HepG2 (cell line): Measurements from ENCODE around the gene MAPK1.

ENCODE experiments used
- CBFB ChIP-seq: sonication (generic); formaldehyde crosslinking; IDR thresholded peaks from 2 replicates; pipeline ENCODE4 v1.4.0; 2020; ENCODE audit warnings: missing genetic modification reagents
- JUNB ChIP-seq: sonication (generic); formaldehyde crosslinking; IDR thresholded peaks from 2 replicates; pipeline ENCODE4 v1.8.0; 2022; ENCODE audit warnings: missing genetic modification reagents, mild to moderate bottlenecking, borderline replicate concordance
- KAT8 ChIP-seq: IDR thresholded peaks from 2 replicates; pipeline ENCODE4 v1.6.1; 2016; ENCODE audit warnings: missing genetic modification reagents, missing compliant biosample characterization
- RNF2 ChIP-seq: fragments of 450-650 bp; conservative IDR thresholded peaks from 2 replicates; pipeline ENCODE4 v1.6.1; 2016; ENCODE audit warnings: low read depth
- ZNF230 ChIP-seq: sonication (generic); formaldehyde crosslinking; IDR thresholded peaks from 2 replicates; pipeline ENCODE4 v1.4.0; 2020; ENCODE audit warnings: mild to moderate bottlenecking, missing genetic modification reagents
- TF ChIP-seq, protein P1 (sequence below): IDR thresholded peaks from 2 replicates; pipeline ENCODE4 v1.6.1; 2016; ENCODE audit warnings: low read depth
- TF ChIP-seq, protein P2 (sequence below): sonication (generic); formaldehyde crosslinking; IDR thresholded peaks from 2 replicates; pipeline ENCODE4 v1.5.0; 2020; ENCODE audit warnings: mild to moderate bottlenecking, missing genetic modification reagents, moderate library complexity
- TF ChIP-seq, protein P3 (sequence below): sonication (generic); formaldehyde crosslinking; IDR thresholded peaks from 2 replicates; pipeline ENCODE4; 2020; ENCODE audit warnings: missing genetic modification reagents, mild to moderate bottlenecking, borderline replicate concordance

DNA sequence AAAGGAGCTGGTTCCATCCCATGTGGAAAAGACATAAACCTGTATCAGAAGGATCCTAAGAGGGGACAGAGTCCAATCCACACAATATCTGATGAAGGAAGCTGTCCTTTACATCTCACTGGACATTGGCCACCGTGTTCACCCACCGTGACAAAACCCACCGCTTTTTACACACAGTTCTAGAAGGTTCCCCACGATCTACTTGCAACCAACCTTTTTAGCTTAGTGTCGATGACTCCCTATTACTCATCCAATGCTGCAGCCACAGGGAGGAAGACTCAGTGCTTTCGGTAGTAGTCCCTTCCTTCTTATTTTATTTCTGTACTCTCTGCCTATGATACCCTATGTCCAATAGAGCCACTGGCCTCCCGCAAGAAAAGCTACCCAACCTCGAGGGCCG lies 65.4 kb downstream of the MAPK1 start:
- no peak for TF ChIP-seq CBFB
- no peak for TF ChIP-seq ZNF230 (CRISPR knock-in tag)
- TF ChIP-seq KAT8 = no peak
- TF ChIP-seq JUNB (CRISPR knock-in tag) = no peak
- no peak for TF ChIP-seq RNF2
- TF ChIP-seq, protein P1, sequence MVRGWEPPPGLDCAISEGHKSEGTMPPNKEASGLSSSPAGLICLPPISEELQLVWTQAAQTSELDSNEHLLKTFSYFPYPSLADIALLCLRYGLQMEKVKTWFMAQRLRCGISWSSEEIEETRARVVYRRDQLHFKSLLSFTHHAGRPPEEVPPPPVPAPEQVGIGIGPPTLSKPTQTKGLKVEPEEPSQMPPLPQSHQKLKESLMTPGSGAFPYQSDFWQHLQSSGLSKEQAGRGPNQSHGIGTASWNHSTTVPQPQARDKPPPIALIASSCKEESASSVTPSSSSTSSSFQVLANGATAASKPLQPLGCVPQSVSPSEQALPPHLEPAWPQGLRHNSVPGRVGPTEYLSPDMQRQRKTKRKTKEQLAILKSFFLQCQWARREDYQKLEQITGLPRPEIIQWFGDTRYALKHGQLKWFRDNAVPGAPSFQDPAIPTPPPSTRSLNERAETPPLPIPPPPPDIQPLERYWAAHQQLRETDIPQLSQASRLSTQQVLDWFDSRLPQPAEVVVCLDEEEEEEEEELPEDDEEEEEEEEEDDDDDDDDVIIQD (CRISPR knock-in tag) = no peak
- TF ChIP-seq, protein P2, sequence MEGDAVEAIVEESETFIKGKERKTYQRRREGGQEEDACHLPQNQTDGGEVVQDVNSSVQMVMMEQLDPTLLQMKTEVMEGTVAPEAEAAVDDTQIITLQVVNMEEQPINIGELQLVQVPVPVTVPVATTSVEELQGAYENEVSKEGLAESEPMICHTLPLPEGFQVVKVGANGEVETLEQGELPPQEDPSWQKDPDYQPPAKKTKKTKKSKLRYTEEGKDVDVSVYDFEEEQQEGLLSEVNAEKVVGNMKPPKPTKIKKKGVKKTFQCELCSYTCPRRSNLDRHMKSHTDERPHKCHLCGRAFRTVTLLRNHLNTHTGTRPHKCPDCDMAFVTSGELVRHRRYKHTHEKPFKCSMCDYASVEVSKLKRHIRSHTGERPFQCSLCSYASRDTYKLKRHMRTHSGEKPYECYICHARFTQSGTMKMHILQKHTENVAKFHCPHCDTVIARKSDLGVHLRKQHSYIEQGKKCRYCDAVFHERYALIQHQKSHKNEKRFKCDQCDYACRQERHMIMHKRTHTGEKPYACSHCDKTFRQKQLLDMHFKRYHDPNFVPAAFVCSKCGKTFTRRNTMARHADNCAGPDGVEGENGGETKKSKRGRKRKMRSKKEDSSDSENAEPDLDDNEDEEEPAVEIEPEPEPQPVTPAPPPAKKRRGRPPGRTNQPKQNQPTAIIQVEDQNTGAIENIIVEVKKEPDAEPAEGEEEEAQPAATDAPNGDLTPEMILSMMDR = no peak
- TF ChIP-seq, protein P3, sequence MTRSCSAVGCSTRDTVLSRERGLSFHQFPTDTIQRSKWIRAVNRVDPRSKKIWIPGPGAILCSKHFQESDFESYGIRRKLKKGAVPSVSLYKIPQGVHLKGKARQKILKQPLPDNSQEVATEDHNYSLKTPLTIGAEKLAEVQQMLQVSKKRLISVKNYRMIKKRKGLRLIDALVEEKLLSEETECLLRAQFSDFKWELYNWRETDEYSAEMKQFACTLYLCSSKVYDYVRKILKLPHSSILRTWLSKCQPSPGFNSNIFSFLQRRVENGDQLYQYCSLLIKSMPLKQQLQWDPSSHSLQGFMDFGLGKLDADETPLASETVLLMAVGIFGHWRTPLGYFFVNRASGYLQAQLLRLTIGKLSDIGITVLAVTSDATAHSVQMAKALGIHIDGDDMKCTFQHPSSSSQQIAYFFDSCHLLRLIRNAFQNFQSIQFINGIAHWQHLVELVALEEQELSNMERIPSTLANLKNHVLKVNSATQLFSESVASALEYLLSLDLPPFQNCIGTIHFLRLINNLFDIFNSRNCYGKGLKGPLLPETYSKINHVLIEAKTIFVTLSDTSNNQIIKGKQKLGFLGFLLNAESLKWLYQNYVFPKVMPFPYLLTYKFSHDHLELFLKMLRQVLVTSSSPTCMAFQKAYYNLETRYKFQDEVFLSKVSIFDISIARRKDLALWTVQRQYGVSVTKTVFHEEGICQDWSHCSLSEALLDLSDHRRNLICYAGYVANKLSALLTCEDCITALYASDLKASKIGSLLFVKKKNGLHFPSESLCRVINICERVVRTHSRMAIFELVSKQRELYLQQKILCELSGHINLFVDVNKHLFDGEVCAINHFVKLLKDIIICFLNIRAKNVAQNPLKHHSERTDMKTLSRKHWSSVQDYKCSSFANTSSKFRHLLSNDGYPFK (CRISPR knock-in tag) = no peak
